ENCODE results near the gene ADCY5. TPM values are rescaled to one million over a fixed set of nuclear protein-coding genes. Genes with fewer than 3 reads are reported as not detected.
"Not testable (repeated sequence)": the region's sequence is repeated elsewhere in the genome, so short reads cannot be mapped to it uniquely, and the experiment has no call there.

The ADCY5 gene
- total RNA-seq = 232 TPM
- long read RNA-seq, full-length matches to known transcripts = 120 of 311 reads
- long read RNA-seq, partial matches to known transcripts = 99 of 311 reads
- long read RNA-seq, other reads (novel, unspliced or antisense) = 92 of 311 reads

DNA sequence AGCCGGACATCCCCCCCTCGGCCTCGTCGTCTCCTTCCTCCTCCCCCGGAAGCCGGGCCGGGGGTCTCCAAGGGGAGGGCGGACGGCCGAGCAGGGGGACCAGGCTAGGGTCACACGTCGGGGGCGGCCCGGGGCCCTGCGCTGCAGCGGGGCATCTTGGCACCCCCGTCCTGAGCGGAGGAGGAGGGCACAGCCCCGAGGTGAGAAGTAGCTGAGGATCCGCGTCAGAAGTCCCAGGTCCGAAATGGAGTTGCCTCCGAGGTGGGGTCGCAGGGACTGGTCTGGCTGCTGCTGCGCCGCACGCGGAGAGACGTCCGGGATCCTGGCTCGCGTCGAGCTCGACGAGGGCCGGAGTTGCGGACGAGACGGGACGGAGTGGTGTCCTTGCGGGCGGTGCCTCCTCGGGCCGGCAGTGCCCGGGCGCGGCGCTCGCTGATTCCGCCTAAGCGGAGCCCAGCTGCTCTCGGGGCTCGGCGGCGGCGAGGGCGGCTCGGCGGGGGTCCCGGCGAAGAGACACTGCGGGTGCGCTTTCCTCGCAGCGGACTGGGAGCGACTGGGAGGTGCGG, at the start of gene ADCY5:
Gene ADCY5 (minus strand): TSS at position 555 of the 566 bp plus-strand sequence. CDS start 545 bp downstream, at position 10.
- ATAC-seq = peak; percentile 12
- no peak for DNase-seq (ENCODE audit: missing footprints)
- intact Hi-C loops (cut with DNase I) = loop anchor here (2.0 to 5.0 kb wide), 4 partner anchors 36 to 101 kb away; no protein-coding TSS in a partner anchor

DNA sequence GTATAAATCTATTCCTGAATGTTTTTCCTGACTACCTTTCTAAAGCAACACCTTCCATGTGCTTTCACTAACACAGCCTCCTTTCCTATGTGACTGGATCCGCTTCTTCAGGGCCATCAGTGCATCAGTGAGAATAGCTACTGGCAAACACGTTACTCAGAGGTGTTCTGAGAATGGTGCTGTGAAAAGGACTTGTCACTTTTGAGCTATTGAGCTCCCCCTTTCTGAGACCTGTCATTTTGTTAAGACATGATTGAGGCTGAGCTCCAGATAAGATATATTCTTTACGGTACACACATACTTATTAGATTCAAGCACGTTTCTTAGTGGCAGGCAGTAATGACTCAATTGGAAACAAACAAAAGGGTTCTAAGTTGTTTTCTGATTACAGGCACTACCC, 45.0 kb upstream of the ADCY5 start:
- DNase-seq (ENCODE audit: missing footprints) = no peak
- intact Hi-C loops (cut with DNase I) = no loop called here

DNA sequence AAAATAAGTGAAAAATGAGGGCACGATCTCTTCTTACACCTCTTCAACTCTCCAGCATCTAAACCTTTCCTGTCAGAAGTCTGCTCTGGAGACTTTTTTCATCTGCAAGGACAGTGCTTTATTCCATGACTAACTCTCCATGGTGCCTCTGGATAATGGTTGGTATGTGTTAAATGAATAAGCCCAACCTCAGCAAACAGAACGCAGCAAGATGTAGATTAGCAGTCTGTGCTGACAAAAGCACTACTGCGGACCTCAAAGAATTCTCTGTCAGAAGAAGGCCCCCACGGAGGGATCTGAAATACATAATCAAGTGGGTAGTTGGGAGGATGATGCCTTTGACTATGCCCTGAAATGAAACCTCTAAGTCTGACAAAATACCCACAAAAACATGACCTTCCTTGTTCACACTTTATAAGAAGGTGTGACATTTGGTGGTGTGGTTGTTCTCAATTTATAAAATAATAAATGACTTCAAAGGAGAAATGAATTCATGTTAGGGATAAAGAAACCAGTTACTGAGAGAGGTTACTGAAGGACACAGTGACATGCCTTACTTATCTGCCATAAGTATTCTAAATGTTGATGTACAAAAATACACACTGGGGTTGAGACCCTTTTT, 43.2 kb upstream of the ADCY5 start:
- intact Hi-C loops (cut with DNase I) = no loop called here
- ATAC-seq (peak; percentile 26), DNase-seq (ENCODE audit: missing footprints) (no peak)

More for the DNA sequence above, 45.0 kb upstream of the ADCY5 start:
- no peak for ATAC-seq

DNA sequence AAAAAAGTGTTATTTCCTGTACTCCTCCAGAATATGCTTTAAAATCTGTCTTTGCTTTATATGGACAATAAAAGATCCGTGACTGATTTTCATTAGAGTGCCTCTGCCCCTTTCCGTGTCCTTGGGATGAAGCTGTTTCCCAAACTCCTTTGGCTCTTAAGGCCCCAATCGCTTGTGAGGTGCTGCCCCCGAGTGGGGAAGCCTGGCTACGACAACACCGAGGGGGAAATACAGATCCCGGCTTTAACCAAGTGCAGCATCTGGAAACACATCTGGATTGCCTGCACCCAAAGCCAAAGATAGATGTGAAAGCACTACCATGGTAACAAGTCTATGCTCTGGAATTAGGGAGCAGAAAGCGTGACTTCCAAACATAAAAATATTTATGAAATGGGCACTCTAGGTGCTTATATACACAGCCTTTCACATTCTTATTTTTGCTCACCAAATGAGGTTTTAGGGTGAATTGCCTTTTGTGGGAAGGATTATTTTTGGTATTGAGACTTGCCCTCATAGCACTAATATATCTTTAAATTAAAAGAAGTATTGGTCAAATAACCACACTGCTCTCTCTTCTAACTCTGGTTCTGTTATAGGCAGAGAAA, 40.6 kb upstream of the ADCY5 start:
- intact Hi-C loops (cut with DNase I) = loop anchor here (1.0 to 2.0 kb wide), 2 partner anchors 41 to 160 kb away; partner anchors contain the start of gene ADCY5
- peak; percentile 81 for ATAC-seq
- DNase-seq (ENCODE audit: missing footprints) = peak; percentile 78

DNA sequence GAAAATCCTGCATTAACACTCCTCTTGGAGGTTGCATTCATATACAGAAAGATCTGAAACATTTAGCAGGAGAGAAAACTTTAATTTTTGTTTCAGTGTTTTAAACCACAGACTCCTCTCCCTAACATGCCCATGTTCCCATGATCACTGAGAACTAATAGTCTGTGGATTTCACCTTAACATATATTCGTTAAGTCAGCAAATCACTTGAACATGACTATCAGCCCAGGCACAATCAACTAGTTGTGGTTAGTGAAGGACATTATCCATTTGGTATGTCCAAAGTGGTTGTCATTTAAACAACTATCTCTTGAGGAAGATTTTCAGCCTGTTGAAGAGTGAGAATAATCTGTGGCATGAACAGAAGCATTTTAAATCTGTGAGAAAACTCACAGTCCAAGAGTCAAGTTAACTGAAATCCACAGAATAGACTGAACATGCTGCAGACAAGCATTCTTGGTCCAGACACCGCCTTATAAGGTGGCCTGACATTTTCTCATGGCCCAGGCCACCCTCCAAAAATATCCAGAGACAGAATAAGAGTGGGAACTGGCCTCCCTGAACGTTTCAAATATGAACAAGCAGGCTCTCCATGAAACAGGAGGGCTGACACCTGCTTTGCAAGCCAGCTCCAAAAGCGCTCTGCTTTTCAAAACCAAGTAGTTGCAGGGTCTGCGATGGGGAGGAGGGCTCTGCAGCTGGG, 39.9 kb upstream of the ADCY5 start:
- DNase-seq (ENCODE audit: missing footprints) (no peak), ATAC-seq (peak; percentile 36)
- intact Hi-C loops (cut with DNase I) = loop anchor here (1.0 to 2.0 kb wide), 2 partner anchors 40 to 159 kb away; partner anchors contain the start of gene ADCY5

DNA sequence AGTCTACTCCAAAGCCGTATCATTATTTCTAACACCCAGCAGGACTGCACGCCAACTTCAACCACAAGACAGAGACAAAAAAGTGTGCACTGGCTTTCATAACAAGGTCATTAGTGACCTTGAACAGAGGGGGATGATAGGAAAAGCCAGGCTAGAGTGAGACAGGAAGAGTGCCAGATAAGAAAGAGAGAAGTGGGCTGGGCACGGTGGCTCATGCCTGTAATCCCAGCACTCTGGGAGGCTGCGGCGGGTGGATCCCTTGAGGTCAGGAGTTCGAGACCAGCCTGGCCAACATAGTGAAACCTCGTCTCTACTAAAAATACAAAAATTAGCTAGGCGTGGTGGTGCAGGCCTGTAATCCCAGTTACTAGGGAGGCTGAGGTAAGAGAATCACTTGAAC, 38.2 kb upstream of the ADCY5 start:
- intact Hi-C loops (cut with DNase I) = not testable (repeated sequence)

DNA sequence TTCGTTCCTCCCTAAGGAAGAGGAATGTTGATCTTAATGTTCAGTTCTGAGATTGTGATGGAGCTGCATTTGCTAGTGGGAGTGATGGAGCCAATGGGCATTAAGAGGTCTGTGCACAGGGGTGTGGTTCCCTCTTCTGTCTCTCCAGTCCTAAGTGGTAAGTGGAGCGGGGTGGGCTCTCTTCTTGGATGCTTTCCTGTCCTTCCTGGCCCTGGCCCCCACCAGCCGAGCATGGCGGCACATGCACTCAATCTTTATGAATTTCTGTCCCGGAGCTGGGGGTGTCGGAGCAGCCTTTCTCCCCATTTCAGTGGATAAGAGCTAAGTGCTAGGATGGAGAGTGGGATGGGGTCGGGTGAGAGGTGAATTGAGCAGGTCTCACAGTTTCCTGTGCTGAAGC, 37.6 kb upstream of the ADCY5 start:
- DNase-seq (ENCODE audit: missing footprints) (no peak), ATAC-seq (no peak)
- intact Hi-C loops (cut with DNase I) = no loop called here

More for the DNA sequence above, 38.2 kb upstream of the ADCY5 start:
- ATAC-seq = peak; percentile 48
- not testable (repeated sequence) for DNase-seq (ENCODE audit: missing footprints)

DNA sequence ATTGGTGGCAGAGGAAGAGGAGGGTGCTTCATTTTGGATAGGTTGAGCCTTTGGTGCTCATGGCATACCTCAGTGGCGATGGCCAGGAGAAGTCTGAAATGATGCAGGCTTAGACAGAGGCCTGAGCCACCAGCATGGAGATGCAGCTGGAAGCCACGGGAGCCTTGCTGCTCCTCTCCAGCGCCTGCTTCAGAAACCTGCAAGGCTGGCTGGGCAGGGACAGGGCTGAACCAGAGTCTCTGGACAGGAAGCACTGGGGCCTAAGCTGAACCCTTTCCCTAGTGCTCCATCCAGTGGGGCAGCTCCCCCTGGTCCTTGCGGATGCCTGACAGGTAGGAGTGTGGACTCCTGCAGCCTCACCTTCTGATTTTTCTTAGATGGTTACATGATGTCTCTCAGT, 36.7 kb upstream of the ADCY5 start:
- intact Hi-C loops (cut with DNase I) = no loop called here
- ATAC-seq (no peak), DNase-seq (ENCODE audit: missing footprints) (no peak)

DNA sequence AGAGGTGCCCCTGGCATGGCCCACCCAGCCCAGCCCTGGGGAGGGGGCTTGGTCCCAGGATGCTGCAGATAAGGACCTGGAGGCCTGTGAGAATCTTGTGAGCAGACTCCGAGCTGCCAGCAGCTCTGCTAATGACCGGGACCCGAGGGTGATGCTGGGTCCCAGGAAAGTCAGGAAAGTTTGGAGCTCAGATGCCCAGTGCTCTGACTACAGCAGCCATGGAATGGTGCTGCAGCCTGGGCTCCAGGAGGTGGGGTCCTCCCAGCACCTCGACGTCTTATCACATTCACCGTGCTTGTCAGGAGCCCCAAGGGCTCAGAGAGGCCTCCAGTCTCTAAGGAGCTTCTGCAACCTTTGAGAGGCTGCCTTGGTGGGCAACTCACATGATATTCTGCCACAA, 34.3 kb upstream of the ADCY5 start:
- DNase-seq (ENCODE audit: missing footprints) (no peak), ATAC-seq (no peak)
- intact Hi-C loops (cut with DNase I) = no loop called here

DNA sequence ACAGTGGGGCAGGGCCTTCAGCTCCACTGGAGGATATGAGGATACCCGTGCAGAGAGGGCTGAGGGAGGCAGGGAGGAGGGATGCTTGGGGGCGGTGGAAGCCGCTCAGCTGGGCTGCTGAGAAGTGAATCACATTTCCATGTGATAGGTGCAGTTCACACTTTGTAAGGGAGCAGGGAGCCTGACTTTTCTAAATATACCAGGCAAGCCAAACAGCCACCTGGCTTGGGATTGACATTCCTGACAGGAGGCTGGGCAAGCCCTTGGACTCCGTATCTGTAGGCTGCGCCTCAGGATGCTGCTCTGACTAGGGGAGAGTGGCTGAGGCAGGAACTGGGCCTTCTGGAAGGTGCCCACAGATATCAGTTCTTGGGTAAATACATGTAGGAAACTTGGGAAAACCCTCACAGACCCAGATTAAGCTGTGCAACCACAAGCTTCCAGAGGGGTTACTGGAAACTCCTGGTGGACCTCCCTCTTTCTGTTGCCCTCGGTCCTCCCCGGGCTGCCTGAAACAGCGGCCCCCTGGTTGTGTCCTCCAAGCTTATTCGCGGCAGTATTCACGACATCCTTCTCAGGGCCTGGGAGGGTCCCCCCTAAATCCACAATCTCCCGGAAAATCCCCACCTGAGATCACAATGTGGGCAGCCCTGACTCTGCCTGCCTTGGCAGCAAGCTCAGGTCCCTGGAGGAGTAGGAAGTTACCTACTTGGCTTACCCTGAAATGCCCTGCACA, 33.0 kb upstream of the ADCY5 start:
- DNase-seq (ENCODE audit: missing footprints) (no peak), ATAC-seq (peak; percentile 33)
- intact Hi-C loops (cut with DNase I) = no loop called here

DNA sequence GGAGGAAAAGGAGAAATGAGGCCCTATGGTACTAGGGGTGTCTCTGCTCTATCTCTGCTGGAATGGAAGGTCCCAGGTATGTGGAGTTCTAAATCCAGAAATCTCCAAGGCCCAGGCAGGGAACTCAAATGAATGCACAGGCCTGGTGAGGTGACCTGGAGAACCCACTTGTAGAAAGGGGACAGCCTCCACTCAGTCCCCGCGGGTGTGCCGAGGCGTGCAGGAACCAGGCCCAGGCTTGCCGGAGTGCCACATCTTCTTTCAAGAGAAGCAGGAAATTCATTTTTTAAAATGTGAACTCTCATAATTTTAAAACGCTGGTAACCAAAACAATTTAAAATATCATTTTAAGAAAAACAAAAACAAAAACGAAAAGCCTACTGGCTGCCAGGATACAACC, 32.2 kb upstream of the ADCY5 start:
- intact Hi-C loops (cut with DNase I) = no loop called here
- no peak for DNase-seq (ENCODE audit: missing footprints)
- no peak for ATAC-seq

DNA sequence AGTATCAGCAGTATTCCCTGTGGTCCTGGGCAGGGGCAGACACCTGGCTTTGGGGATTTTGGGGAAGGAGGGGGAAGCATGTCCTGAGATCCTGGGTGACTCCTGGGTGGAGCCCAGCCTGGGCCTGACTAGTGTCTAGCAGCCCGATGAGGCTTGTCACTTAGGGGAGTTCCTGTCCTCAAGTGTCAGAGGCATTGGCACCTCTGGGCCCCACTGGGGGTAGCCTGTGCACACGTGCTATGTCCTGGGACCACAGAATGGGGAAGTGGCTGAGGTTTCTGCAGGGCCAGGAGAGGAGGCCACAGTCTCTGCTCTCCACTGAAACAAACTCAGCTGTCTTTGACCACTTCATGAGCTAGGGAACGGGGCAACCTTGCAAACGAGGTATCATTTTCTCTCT, 31.5 kb upstream of the ADCY5 start:
- intact Hi-C loops (cut with DNase I) = no loop called here
- DNase-seq (ENCODE audit: missing footprints) (no peak), ATAC-seq (no peak)

DNA sequence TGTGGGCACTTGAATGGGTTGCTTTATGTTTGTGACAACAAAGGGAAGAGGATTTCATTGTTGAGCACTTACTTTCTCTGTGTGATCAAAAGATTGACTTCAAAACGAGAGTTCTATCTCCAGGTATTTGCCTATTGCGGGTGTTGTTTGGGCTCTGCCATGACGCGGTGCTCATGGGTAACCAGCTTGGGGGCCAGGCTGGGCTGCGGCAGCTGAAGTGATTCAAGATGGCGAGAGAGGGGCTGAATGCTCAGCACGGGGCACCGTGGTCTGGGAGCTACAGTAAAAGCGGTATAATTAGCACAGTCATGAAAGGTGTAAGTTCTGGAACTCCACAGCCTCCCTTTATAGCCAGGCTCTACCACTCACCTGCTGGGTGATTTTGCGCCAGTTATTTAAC, 31.0 kb upstream of the ADCY5 start:
- no peak for ATAC-seq
- DNase-seq (ENCODE audit: missing footprints) = no peak
- intact Hi-C loops (cut with DNase I) = no loop called here

DNA sequence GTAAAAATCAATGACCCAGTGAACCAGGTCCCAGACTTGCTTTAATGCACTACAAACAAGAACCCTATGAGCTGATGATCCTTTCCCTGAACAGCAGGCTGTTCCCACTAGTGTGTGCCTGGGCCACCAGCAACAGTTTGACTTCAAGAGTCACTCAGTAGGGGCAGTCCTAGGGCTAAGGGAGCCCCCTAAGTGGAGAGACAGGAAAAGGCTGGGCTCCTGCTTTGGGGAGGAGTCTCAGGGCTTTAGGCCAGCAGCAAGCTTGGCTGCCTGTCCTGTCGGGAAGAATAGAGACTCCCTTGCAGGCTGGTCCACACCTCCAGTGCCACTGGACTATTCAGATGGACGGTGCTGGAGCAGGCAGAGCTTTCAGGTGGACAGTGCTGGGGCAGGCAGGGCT, 29.4 kb upstream of the ADCY5 start:
- ATAC-seq = no peak
- intact Hi-C loops (cut with DNase I) = no loop called here

DNA sequence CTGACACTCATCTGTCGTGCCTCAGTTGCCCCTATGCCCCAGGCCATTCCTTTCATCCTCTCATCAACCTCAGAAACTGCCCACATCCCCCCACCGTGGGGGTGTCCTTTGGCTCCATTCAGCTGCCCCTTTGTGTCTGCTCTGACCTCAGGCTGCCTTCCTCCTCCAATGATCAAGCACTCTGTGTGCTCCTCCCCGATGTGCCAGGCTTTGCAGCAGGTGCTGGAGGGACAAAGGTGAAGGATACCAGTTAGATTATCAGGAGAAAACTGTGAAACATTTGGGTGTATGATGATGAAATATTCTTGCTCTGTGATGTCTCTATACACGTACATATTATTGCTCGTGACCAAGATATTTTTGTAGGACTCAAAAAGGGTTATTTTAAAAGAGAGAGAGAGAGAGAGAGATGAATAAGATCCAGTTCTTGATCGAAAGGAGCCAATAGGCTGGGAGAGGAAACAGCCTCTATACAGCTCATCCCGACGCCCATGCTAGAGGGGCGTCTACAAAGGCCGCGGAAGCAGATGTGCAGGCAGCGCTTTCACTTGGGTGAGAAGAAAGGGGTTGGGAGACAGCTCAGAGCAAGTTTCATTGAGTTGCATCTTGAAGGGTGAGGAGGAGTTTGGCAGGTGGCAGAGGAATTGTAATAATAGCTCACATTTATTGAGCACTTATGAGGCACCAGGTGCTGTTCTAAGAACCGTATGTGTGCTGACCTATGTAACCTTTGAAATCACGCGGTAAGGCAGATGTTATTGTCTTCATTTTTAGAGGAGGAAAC, 28.3 kb upstream of the ADCY5 start:
- no peak for DNase-seq (ENCODE audit: missing footprints)

More for the DNA sequence above, 29.4 kb upstream of the ADCY5 start:
- DNase-seq (ENCODE audit: missing footprints) = no peak

DNA sequence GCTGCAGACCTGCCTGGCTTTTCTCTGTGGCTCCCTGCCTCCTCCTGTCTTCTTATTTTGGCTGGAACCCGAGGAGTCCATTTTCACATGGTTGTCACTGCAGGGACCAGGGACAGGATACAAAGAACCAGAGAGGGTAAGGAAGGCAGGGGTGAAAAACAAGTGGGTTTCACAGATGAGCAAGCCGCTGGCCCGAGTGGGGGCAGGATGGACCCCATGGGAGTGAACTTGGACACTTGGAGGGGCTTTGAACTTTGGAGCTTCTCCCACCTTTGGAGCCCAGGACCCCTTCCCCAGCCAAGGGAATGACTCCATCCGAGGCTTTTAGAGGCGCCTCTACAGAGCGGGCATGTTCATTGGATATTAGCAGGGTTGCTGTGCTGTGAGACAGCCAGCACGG, 26.9 kb upstream of the ADCY5 start:
- intact Hi-C loops (cut with DNase I) = no loop called here
- no peak for DNase-seq (ENCODE audit: missing footprints)
- ATAC-seq = no peak

More for the DNA sequence above, 28.3 kb upstream of the ADCY5 start:
- intact Hi-C loops (cut with DNase I) = no loop called here
- no peak for ATAC-seq

DNA sequence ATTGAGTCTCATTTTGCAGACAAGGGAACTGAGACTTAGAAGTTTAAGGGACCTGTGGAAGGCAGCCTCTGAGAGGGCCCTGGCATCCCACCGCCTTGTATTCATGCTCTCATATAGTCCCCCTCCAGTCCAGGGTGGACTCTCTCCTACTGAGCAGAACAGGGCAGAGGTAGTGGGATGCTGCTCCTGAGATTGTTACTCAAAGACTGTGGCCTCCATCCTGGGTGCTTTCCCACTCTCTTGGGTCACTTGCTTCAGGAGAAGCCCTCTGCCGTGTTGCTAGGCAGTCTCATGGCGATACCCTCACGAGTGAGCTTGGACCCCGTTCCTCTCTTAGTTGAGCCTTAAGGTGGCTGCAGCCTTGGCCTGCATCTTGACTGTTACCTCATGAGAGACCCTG, 22.2 kb upstream of the ADCY5 start:
- ATAC-seq (no peak), DNase-seq (ENCODE audit: missing footprints) (no peak)
- intact Hi-C loops (cut with DNase I) = no loop called here
